Panc1 (cell line): Measurements from ENCODE around the gene SERPINB1. TPM values are rescaled to one million over a fixed set of nuclear protein-coding genes. Genes with fewer than 3 reads are reported as not detected.

Experiments used
- ATAC-seq: fragments of 200-7000 bp; cut with Tn5 transposase; 2 replicates; pipeline ENCODE4 v1.9.1; 2020; ENCODE audit warnings: mild to moderate bottlenecking, moderate library complexity
- BruUV-seq: library from RNA; stranded (reverse); fragments of 400-500 nt; replicated peaks from 2 replicates; lab custom pipeline; 2021; lab: Mats Ljungman, UMichigan
- CTCF ChIA-PET: fragments of 300-600 bp; sonication (Branson Sonifier 250); formaldehyde crosslinking; loops from one replicate; lab custom pipeline; 2022; ENCODE audit warnings: antibody characterized with exemption; lab: Charles Lee
- POLR2A ChIA-PET: fragments of 300-600 bp; sonication (Branson Sonifier 250); formaldehyde crosslinking; loops from one replicate; lab custom pipeline; 2022; ENCODE audit warnings: antibody characterized with exemption; lab: Charles Lee
- DNase-seq: peaks from one replicate; pipeline ENCODE4 v3.0.0-alpha.2; 2010; ENCODE audit warnings: low read depth, low spot score
- H3K27ac ChIP-seq: 2 replicates; pipeline ENCODE4 v1.5.1; 2011; ENCODE audit warnings: mild to moderate bottlenecking, low read length, inconsistent platforms
- H3K27me3 ChIP-seq: fragments of 200-500 bp; sonication (Bioruptor generic); 2 replicates; pipeline ENCODE4 v1.6.0; 2014; ENCODE audit warnings: low read length, inconsistent platforms; ENCODE audit not compliant: control insufficient read depth, insufficient read depth
- H3K36me3 ChIP-seq: fragments of 200-500 bp; sonication (Bioruptor generic); 2 replicates; pipeline ENCODE4 v1.5.1; 2014; ENCODE audit warnings: inconsistent platforms, mild to moderate bottlenecking, low read length, moderate library complexity; ENCODE audit not compliant: control insufficient read depth, insufficient read depth
- H3K4me1 ChIP-seq: 2 replicates; pipeline ENCODE4 v1.5.1; 2011; ENCODE audit warnings: inconsistent platforms, mild to moderate bottlenecking, low read length, moderate library complexity; ENCODE audit not compliant: control insufficient read depth, insufficient read depth
- H3K4me3 ChIP-seq, 2 experiments: 2 replicates each; pipeline ENCODE4 v1.5.1; 2011 to 2012; ENCODE audit warnings: low read depth in 2 of 2, low read length in 2 of 2, mild to moderate bottlenecking in 2 of 2, inconsistent platforms in 1 of 2, moderate library complexity in 1 of 2
- H3K9me3 ChIP-seq: fragments of 200-500 bp; sonication (Bioruptor generic); 2 replicates; pipeline ENCODE4 v1.5.1; 2014; ENCODE audit warnings: low read depth, mild to moderate bottlenecking, inconsistent platforms, low read length, moderate library complexity; ENCODE audit not compliant: control insufficient read depth, insufficient read depth
- CTCF ChIP-seq: fragments of 450-650 bp; IDR thresholded peaks from 2 replicates; pipeline ENCODE4 v1.5.1; 2017; ENCODE audit warnings: mild to moderate bottlenecking
- POLR2AphosphoS5 ChIP-seq: IDR thresholded peaks from 2 replicates; pipeline ENCODE4 v1.6.1; 2012; ENCODE audit warnings: mild to moderate bottlenecking, low read depth, low read length, moderate library complexity
- REST ChIP-seq, 2 experiments: IDR thresholded peaks; 2 replicates each; pipeline ENCODE4 v1.6.1; 2011 to 2012; ENCODE audit warnings: low read depth in 2 of 2, control low read depth in 1 of 2, low read length in 1 of 2, mild to moderate bottlenecking in 1 of 2, moderate library complexity in 1 of 2; ENCODE audit not compliant: insufficient read depth in 1 of 2
- SIN3A ChIP-seq: IDR thresholded peaks from 2 replicates; pipeline ENCODE4 v1.6.1; 2012; ENCODE audit warnings: low read depth, mild to moderate bottlenecking, low read length, moderate library complexity, borderline replicate concordance; ENCODE audit not compliant: insufficient read depth
- TCF7L2 ChIP-seq: IDR thresholded peaks from 2 replicates; pipeline ENCODE4 v1.6.1; 2011; ENCODE audit warnings: mild to moderate bottlenecking, low read depth, low read length, inconsistent platforms
- in situ Hi-C: cut with HindIII; loops from 2 replicates; pipeline ENCODE4 v1.10.0; 2016; ENCODE audit warnings: low sequenced_read_pairs, low pct_unique_long_range_greater_than_20kb
- intact Hi-C: fragments of 100-400 bp; cut with micrococcal nuclease; formaldehyde crosslinking; loops from one replicate; pipeline ENCODE4 v1.10.0; 2022; ENCODE audit not compliant: unreplicated experiment
- total RNA-seq: library from RNA; stranded (reverse); gene quantifications from one replicate; pipeline ENCODE4 v1.2.1, GENCODE V29; 2021; ENCODE audit not compliant: unreplicated experiment

Gene SERPINB1
- total RNA-seq, 1 experiment from 2014 or later: 40.8 TPM

DNA sequence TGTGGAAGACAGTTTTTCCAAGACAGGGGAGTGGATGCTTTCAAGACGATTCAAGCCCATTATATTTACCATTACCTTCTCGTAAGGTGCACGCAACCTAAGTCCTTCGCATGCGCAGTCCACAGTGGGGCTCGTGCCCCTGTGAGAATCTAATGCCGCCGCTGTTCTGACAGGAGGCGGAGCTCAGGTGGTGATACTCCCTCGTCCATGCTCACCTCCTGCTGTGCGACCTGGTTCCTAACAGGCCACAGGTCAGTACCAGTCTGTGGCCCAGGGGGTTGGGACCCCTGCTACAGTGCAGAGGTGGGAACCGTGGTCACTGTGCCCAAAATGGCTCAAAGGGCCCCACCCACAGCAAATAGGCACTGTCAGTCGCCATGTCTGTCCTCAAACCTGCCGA lies 36.6 kb downstream of the SERPINB1 start:
- Histone ChIP-seq H3K27me3 (no peaks in the 10 kb centered on the region), H3K27ac (no peak overlapping the region), H3K4me1 (no peaks in the 10 kb centered on the region), H3K4me3 (no peak overlapping the region), H3K36me3 (no peaks in the 10 kb centered on the region), H3K9me3 (no peaks in the 10 kb centered on the region)
- in situ Hi-C loops (no loop called here), intact Hi-C loops (no loop called here)
- no peak for TF ChIP-seq POLR2AphosphoS5
- TF ChIP-seq SIN3A: no peak
- no peak for TF ChIP-seq CTCF
- no peak for TF ChIP-seq REST (IDR thresholded peaks at IDR 0.05; ENCODE audit: insufficient read depth in 1 of 2, low read depth in 2 of 2, low read length in 1 of 2)
- no peak for TF ChIP-seq TCF7L2
- POLR2A ChIA-PET: no interaction called here
- BruUV-seq: no TSS peak
- DNase-seq (no peak), ATAC-seq (no peak)
- CTCF ChIA-PET: no interaction called here

GRCh38 chr6:2804516-2804915 lies 37.1 kb downstream of the SERPINB1 start:
- ATAC-seq (no peak), DNase-seq (no peak)
- in situ Hi-C loops: no loop called here
- Histone ChIP-seq H3K4me1 (no peaks in the 10 kb centered on the region), H3K4me3 (no peak overlapping the region), H3K36me3 (no peaks in the 10 kb centered on the region), H3K27me3 (no peaks in the 10 kb centered on the region), H3K9me3 (no peaks in the 10 kb centered on the region), H3K27ac (no peak overlapping the region)
- BruUV-seq: no TSS peak
- POLR2A ChIA-PET: interaction anchor here (0.6 kb wide), 1 partner anchor 249 kb away, joined by 4 read pairs; no protein-coding TSS in a partner anchor
- TF ChIP-seq POLR2AphosphoS5 (no peak), CTCF (no peak), SIN3A (no peak), TCF7L2 (no peak), REST (IDR thresholded peaks at IDR 0.05; ENCODE audit: insufficient read depth in 1 of 2, low read depth in 2 of 2, low read length in 1 of 2) (no peak)
- intact Hi-C loops: no loop called here
- CTCF ChIA-PET: no interaction called here
